Right lung (tissue), 5 donors: ENCODE measurements around the gene LRP11. TPM values are rescaled to one million over a fixed set of nuclear protein-coding genes. Genes with fewer than 3 reads are reported as not detected.
"Not testable (repeated sequence)": the region's sequence is repeated elsewhere in the genome, so short reads cannot be mapped to it uniquely, and the experiment has no call there.

Experiments used
- DNase-seq, 2 donors: peaks; one replicate each; pipeline ENCODE4 v3.0.0-alpha.2; 2013
- polyA plus RNA-seq, 5 donors: library from polyadenylated mRNA; unstranded; fragments of 120-200 nt; gene quantifications; one replicate each; pipeline versions ENCODE4 v1.2.1 to v1.2.3, GENCODE V29; 2013; ENCODE audit warnings: inconsistent platforms in 1 of 5, low replicate concordance in 1 of 5; ENCODE audit not compliant: insufficient read length in 5 of 5, insufficient read depth in 1 of 5

The LRP11 gene
- polyA plus RNA-seq, 5 donors = 28.4 to 35.8 (median 33.8) TPM

DNA sequence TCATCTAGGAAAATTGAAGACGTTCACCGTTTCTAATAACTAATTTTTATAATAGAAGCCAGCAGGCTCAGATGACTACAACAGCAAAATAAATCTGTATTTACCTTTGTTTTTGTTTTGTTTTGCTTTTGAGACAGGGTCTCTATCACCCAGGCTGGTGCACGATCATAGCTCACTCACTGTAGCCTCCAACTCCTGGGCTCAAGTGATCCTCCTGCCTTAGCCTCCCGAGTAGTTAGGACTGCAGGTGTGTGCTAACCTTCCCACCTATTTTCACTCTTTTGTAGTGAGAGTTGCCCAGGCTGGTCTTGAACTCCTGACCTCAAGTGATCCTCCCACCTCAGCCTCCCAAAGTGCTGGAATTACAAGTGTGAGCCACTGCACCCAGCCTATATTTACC, 10.1 kb downstream of the LRP11 start:
- DNase-seq = not testable (repeated sequence)

DNA sequence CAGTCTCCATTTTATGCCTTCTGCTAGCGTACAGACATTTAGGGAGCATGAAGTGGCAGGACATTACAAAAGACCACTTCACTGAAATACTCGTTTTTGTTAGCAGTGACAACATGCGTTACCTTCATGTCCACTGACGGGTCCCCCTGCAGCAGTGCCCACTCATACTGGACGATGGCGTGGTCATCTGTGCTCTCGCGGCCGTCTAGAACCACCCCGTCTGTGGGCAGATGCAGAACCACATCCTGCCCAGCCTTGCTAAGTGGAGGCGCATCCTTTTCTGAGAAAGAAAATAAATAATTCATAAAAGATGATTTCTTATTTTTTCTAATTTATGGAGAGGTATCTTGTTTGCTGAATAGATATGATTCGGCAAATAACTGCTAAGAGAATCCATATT, 11.3 kb downstream of the LRP11 start:
- DNase-seq = no peak

DNA sequence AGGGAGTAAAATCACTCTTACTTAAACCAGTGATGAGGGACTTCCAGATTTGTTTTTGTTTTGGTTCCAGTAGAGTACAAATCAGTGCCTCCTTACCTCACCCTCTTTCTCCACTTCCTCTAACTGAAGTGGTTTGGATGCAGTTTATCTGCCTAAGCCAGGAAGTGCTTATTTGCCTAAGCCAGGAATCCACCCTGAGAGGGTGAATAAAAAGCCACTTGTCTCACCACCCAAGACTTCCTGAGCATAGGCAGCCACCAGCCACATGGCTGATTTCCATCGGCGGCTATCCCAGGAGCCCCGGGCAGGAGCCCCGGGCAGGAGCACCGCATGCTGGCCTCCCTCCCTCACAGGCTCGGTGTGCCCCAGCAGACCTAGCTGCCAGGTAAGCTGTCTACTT, 12.0 kb downstream of the LRP11 start:
- no peak for DNase-seq

DNA sequence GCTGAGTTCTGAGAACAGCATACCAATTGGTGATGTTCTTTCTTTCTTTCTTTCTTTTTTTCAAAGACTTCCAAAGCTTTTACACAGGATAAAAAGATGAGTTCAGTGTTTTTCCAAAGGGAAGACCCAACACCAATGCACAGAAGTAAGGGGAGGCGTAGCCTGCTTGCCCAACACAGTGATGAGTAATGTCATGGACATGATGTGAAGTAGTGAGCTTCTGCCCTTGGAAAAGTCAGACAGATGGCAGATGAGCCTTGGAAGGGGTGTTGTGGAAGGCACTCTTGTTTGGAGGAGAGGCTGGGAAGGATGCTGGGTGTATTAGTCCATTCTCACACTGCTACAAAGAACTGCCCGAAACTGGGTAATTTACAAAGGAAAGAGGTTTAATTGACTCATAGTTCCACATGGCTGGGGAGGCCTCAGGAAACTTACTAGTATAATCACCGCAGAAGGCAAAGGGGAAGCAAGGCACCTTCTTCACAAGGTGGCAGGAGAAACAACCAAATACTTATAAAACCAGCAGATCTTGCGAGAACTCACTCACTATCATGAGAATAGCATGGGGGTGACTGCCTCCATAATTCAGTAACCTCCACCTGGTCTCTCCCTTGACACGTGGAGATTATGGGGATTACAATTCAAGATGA, 12.6 kb downstream of the LRP11 start:
- DNase-seq = no peak

DNA sequence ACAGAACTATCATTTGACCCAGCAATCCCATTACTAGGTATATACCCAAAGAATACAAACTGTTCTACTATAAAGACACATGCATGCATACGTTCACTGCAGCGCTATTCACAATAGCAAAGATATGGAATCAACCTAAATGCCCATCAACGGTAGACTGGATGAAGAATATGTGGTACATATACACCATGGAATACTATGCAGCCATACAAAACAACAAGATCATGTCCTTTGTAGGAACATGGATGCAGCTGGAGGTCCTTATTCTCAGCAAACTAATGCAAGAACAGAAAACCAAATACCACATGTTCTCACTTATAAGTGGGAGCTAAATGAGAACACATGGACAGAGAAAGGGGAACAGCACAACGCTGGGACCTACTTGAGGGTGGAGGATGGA, 15.8 kb downstream of the LRP11 start:
- not testable (repeated sequence) for DNase-seq

DNA sequence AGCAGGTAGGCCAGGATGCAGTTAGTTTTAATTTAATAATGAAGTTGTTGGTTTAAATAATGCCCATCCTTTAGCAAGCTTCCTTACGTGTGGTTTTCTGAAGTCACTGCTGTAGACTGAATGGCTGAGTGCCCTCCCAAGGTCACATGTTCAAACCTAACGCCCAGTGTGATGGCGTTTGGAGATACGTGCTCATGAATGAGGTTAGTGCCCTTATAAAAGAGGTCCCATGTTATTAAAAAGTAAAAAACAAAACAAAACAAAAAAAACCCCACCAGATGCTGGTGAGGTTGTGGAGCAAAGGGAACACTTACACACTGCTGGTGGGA, 16.3 kb downstream of the LRP11 start:
- no peak for DNase-seq

DNA sequence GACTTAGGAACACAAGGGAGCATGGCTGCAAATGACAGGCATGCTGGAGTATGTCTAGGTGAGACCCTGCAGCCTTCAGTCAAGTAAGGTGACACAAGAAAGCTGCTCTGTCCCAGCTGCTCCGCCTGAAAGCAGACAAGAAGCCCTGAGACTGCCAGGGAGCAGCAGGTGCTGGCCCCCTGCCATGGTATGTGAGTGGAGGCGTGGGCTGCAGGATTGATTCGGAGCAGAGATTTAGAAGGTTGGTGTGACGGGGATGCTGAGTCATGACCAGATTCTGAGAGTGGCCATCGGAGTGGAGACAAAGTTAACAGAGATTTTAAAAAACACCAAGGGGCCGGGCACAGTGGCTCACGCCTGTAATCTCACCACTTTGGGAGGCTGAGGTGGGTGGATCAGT, 17.8 kb downstream of the LRP11 start:
- DNase-seq = no peak

DNA sequence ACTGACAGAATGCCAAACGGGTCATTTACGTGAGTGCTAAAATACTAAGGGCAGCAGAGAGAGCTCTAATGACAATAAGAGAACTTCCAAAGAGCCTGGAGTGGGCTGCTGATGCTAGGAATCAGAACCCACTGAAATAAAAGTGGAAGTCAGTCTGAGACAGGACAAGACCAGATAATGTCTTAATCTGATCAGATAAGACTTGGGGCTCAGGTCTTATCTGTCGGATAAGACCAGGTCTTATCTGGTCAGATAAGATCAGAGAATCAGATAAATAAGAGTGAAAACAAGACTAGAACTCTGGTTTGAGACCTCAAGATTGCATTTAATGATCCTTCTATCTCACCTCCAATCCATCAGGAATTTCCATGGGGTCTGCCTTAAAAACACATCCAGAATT, 18.6 kb downstream of the LRP11 start:
- no peak for DNase-seq

DNA sequence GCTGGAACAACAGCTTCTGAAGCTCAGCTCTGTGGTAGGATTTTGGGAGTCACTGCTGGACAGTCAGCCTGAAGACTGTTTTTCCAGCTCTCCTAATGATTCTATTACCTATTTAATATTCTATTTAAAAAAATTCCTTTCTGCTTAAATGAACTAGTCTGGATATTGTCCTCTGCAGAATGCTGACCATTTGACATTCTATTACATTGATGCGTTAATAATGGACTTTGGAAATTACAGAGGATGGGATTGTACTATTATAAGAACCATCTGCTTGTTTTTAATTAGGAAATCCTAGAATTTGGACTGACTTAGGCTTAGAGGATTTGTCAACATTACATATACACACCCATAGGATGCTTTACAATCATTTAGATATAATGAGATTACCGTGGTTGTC, 19.7 kb downstream of the LRP11 start:
- no peak for DNase-seq

DNA sequence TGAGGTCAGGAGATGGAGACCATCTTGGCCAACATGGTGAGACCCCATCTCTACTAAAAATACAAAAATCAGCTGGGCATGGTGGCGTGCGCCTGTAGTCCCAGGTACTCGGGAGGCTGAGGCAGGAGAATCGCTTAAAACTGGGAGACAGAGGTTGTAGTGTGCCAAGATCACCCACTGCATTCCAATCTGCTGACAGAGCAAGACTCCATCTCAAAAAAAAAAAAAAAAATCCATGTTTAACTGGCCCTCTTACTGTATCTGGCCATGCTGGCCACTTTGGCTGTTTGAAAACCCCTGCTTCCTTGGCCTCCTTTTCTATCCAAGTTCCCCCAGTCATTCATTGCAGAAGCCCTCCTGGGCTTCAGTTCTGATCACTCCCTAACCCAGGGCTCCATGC, 20.1 kb downstream of the LRP11 start:
- not testable (repeated sequence) for DNase-seq

DNA sequence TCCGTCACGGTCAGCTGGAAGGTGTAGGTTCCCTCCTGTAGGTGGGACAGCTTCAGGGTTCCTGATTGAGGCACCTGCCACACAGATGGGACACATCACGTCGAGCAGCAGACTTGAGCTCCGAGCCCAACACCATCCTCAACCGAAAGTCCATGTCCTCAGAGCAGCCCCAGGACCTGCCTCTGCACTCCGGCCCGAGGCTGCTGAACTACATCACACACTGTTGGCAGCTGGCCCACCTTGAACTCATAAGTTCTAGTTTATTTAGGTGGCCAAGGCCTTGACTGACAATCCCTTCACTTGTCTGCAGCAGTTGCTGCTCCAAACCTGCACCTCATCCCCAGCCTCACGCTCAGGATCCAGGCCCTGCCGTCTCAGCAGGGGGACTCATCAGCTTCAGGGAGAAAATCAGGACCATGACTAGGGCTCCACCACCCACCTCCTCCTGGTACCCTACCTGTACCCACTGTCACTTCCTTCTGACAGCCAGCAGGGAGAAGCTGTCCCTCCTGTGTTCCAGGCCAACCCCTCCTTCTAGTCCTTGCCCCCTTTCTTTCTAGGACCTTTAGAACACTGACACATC, 21.0 kb downstream of the LRP11 start:
- no peak for DNase-seq

DNA sequence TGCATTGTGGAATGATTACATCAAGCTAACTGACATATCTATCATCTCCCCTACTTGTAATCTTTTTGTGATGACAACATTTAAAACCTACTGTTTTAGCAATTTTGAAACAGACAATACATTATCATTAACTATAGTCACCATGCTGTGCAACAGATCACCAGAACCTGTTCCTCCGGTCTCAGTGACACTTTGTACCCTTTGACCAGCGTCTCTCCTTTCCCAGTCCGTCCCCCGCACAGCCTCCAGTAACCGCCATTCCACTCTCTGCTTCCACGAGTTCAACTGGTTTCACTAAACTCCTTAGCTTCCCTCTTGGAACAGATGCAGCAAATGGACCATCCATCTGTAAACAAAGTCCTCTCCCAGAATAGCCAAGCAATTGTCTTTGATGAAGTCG, 21.8 kb downstream of the LRP11 start:
- no peak for DNase-seq

DNA sequence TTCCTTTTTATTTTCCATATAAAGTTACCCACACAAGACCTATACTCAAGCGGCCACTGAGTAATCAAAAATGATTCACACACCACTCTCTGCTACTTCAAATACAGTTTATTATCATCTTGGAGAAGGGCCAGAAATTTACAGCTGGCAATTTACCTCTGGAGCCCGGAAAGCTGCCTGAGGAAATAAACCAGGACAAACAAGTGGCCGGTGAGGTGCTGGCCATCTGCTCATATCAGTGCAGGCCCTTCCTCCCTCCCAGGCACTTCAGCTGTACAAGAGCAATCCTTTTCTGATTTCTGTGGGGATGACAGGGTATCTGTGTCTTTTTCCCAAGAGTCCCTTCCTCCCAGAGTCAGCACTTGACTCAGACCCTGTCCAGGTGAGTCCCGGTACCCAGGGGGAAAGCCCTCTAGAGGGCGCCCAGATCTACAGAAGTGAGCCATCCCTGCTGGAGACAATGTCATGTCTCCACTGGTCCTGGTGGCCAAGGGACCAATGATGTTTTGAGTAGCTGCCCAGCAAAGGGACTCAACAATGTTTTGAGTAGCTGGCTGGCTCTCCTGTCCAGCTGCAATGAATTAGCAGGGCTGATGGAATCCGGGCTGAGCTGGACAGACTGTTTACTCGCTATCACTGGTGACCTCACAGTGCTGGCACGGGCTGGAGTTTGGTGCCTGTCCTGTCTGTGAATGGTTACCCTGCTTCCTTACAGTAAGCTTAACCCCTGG, 23.6 kb downstream of the LRP11 start:
- peak in 1 of 2 donors; percentile 51 for DNase-seq

DNA sequence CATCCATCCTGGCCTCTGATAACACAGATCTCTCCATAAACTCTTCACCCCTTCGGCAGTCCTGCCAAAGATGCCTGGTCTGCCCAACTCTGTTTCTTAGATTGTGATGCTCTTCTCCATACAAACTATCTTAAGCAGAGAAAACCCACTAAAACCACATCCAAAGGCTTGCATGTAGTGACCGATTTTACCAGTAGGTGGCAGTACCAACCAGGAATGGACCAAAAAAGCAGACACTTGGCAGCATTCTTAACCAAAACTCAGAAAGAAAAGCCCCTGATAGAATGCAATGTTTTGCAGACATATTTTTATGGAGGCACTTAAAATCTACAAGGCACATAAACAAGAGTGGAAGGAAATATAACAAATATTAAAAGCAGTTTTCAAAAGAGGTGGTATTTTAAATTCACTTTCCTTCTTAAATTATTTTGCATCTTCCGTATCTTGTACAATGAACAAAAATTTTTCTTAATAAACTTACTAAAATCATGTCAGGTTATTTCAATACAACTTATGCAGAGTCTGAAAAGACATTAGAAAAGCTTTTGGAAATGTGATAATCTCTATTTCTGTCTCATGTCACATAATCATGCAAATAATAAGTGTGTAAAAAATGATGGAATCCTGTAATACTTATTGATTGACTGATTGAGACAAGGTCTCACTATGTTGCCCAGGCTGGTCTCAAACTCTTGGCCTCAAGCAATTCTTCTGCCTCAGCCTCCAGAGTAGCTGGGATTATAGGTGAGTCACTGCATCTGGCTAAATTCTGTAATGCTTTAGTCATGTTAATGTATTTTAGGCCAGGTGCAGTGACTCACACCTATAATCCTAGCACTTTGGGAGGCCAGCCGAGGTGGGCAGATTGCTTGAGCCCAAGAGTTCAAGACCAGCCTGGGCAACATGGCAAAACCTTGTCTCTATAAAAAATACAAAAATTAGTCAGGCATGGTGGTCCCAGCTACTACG, 29.4 kb downstream of the LRP11 start:
- peak in 1 of 2 donors; percentile 70 for DNase-seq

DNA sequence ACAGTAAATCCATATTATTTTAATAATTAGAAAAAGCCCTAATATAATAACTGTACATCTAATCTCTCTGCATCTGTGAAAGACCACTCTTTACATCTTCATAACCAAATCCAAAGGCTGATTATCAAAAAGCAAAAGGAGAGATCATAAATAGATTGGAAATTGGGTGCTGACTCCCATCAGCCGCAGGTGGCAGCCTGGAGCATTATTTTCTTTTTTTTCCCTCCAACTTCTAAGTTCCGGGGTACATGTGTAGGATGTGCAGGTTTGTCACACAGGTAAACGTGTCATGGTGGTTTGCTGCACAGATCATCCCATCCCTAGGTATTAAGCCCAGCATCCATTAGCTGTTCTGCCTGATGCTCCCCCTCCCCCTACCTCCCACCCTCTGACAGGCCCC, 30.5 kb downstream of the LRP11 start:
- DNase-seq = no peak

DNA sequence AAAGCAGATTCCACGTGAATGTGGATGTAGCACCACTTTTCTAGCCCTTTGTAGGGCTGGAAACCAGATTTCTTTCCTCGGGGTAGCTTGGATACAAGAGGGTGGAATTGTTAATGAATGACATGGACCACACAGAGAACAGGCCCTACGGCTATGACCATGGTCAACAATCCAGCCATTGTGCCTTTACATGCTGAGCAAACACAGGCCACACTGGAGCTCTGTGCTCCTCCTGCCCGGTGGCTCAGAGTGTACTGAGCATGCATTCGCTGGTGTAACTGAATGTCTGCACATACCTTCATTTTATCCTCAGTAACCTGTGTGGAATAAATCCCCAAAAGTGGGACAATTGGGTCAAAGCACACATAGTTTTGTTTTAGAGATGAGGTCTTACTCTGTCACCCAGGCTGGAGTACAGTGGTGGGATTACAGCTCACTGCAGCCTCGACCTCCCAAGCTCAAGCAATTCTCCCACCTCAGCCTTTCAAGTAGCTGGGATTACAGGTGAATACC, 32.8 kb downstream of the LRP11 start:
- DNase-seq = no peak

DNA sequence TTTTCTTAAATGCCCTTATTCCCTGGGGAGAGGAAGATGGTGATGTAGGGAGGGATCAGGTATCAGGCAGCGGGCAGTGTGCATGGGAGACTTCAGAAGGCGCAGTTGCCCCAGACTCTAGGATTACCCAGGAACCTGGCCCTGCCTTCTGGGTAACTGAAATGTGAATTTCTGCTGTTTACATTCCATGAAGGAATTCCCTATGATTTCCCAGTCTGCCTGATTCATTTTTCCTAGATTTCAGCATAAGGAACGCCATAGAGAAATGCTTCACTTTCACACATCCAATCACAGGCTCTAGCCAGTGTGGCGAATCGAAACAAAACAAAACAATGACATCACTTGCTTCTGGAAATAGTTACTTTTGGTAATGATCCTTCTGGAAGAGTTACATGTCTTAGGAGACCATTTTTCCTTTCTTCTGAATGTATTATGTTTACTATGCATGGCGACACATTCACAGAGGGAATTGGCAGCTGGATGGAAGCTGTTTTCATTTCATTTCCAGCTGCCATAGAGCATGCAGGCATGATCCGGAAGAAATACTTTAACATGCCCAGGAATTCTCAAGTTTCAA, 33.3 kb downstream of the LRP11 start:
- no peak for DNase-seq

DNA sequence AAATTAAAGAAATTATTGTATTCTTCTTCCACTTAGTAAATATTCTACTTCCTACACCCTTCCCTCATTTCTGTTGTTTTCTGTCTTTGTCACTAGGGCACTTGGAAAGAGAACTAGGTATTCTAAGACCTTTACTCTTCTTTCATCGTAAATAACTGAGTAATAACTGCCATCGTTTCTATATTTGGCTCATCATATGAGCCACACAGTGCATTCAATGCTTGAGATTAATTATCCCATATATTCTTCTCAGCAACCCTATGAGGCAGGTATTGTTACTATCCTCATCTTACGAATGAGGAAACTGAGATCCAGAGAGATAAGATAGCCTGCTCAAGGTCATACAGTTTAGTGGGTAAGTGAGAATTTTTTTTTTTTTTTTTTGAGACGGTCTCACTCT, 38.9 kb downstream of the LRP11 start:
- DNase-seq = no peak

DNA sequence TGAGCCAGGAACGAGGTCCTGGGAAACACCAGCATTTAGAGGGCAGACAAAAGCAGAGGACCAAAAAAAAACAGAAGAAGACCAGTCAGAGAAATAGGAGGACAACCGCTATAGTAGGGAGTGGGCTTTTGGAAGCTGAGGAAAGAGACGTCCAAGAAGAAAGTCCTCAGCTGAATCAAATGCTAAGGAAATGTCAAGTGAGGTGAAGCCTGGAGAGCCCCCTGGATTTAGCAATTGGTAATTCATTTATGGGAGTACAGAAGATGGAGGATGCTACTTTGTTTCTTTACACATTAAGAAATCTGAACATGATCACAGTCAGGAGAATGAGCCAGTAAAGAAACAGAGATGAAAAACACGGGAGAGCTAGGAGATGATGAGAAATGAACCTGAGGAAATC, 41.1 kb downstream of the LRP11 start:
- no peak for DNase-seq

DNA sequence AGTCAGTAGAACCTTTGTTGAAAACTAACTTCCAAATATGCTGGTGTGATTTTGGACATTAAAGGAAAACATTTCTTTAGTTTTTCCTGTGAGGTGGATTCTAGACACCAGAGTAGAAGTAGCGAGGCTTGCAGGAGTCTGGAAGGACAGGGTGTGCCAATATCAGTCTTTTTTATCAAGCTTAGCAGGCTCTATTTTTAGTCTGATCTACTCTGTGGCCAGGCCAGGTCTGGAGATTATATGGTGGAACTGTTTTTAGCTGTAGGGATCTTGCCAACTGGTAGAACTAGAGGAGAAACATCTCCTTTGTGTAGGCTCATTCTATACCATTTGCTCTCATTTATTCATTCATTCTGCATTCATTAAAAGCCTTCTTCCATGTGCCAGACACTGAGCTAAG, 42.7 kb downstream of the LRP11 start:
- DNase-seq = no peak

DNA sequence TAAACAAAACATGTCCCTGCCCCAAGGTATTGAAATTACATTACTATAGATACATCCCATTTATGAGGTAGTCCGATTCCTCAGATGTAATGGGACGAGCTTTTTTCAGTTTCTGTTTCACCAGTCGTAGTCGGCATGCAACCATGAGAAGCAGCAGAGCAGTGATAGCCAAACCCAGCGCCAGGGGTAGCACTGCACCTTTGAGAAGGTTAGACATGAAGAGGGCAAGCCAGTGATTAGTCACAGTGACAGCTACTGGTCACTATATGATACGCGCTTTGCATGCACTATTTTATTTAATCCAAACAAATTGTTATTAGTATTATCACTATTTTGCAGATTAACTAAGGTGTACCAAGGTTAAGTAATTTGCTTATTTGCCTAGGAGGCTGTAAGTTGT, 43.7 kb downstream of the LRP11 start:
- DNase-seq = no peak

DNA sequence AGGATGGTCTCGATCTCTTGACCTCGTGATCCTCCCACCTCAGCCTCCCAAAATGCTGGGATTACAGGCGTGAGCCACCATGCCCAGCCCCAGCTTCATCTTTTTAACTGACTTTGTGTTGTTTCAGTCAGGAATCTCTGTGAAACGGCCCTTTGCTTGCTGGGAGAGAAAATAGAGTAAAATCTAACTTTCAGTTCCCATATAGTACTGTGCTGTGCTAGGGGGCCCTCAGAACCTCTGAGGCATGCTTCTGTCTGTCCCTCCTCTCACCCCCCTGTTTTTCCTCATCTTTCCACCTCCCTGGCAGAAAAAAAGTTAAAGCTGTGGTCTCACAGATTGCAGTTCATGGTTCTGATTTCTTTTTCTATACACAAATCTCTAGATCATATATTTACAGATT, 48.4 kb downstream of the LRP11 start:
- no peak for DNase-seq
